Measurements from ENCODE around the gene MYL7.

DNA sequence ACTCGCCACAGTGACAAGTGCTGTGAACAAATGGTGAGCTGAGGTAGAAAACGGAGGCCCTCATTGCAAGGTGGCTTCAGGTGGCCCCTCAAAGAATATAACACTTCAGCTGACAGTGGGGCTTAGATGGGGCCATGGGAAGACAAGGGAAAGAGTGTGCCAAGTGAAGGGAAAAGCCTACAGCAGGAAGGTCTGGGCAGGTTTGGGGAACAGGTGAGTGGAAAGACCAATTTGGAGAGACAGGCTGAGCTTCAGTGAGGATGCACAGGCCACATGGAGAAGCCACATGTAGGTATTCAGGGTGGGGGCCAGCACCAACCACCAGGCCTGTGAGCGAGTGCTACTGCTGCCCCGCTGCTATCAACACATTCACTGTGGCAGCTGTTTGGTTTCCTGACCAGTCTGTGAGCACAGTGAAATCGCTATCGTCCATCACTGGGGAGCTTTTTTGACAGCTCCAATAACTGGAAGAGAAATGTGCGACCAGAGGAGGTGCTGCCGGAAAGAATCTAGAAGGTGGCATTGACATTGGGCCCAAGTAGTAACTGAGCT, 21.2 kb downstream of the MYL7 start:
- no peak for TF ChIP-seq POLR2A (IDR thresholded peaks at IDR 0.05)
- TF ChIP-seq, protein P1, sequence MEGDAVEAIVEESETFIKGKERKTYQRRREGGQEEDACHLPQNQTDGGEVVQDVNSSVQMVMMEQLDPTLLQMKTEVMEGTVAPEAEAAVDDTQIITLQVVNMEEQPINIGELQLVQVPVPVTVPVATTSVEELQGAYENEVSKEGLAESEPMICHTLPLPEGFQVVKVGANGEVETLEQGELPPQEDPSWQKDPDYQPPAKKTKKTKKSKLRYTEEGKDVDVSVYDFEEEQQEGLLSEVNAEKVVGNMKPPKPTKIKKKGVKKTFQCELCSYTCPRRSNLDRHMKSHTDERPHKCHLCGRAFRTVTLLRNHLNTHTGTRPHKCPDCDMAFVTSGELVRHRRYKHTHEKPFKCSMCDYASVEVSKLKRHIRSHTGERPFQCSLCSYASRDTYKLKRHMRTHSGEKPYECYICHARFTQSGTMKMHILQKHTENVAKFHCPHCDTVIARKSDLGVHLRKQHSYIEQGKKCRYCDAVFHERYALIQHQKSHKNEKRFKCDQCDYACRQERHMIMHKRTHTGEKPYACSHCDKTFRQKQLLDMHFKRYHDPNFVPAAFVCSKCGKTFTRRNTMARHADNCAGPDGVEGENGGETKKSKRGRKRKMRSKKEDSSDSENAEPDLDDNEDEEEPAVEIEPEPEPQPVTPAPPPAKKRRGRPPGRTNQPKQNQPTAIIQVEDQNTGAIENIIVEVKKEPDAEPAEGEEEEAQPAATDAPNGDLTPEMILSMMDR (IDR thresholded peaks at IDR 0.05) = no peak
